Calu3 (cell line): ENCODE data around the gene EMSY. TPM values are rescaled to one million over a fixed set of nuclear protein-coding genes. Genes with fewer than 3 reads are reported as not detected.

Experiments
- BruUV-seq: library from RNA; stranded (reverse); fragments of 400-500 nt; replicated peaks from 2 replicates; lab custom pipeline; 2021; lab: Mats Ljungman, UMichigan
- CTCF ChIA-PET: fragments of 300-600 bp; sonication (Branson Sonifier 250); formaldehyde crosslinking; loops from one replicate; lab custom pipeline; 2022; ENCODE audit warnings: antibody characterized with exemption; lab: Charles Lee
- DNase-seq: peaks from one replicate; pipeline ENCODE4 v3.0.0; 2022
- H3K27ac Mint-ChIP-seq: one replicate; pipeline ENCODE4 v1.8.0; 2022; ENCODE audit warnings: mixed read lengths; ENCODE audit not compliant: unreplicated experiment
- H3K27me3 Mint-ChIP-seq: one replicate; pipeline ENCODE4 v1.8.0; 2022; ENCODE audit warnings: mixed read lengths; ENCODE audit not compliant: unreplicated experiment
- H3K36me3 Mint-ChIP-seq: one replicate; pipeline ENCODE4 v1.8.0; 2022; ENCODE audit warnings: mild to moderate bottlenecking, moderate library complexity, mixed read lengths; ENCODE audit not compliant: insufficient read depth, unreplicated experiment
- H3K4me1 Mint-ChIP-seq: one replicate; pipeline ENCODE4 v1.8.0; 2022; ENCODE audit warnings: mild to moderate bottlenecking, low read depth, mixed read lengths; ENCODE audit not compliant: unreplicated experiment
- H3K4me3 Mint-ChIP-seq: one replicate; pipeline ENCODE4 v1.8.0; 2022; ENCODE audit warnings: mild to moderate bottlenecking, low read depth, moderate library complexity, mixed read lengths; ENCODE audit not compliant: unreplicated experiment
- H3K9me3 Mint-ChIP-seq: one replicate; pipeline ENCODE4 v1.8.0; 2022; ENCODE audit warnings: low read depth, mixed read lengths; ENCODE audit not compliant: unreplicated experiment
- intact Hi-C: fragments of 100-400 bp; cut with micrococcal nuclease; formaldehyde crosslinking; loops from one replicate; pipeline ENCODE4 v1.10.0; 2022; ENCODE audit not compliant: unreplicated experiment
- total RNA-seq: library from RNA; stranded (reverse); gene quantifications from 2 replicates; pipeline ENCODE4 v1.2.3, GENCODE V29; 2022
- TF ChIP-seq, protein P1 (sequence below): fragments of 200-600 bp; IDR thresholded peaks from one replicate; pipeline ENCODE4 v1.8.0; 2022; ENCODE audit warnings: antibody characterized with exemption; ENCODE audit not compliant: unreplicated experiment

Gene EMSY
- total RNA-seq, 1 experiment from 2014 or later = 30.0 TPM

DNA sequence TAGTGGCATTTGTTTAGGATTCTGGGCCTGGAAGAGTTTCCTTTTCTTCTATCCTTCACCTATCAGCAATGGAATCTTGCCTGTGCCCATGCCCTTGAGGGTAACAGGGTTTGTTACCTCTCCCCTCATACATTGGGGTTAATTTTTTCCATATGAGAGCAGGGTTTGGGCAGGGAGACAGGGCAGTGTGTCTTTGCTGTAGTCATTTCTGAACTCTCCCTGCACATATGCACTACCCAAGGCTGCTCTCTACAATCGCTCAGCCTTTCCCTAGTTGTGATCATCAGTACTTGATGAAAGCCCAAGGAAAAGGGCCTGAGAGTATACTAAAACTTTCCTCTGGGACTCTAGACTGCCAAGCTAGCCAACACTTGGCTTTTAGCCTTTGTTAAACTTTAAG is 130.1 kb downstream of the EMSY start:
- BruUV-seq = no TSS peak
- Mint-ChIP-seq H3K27me3 (no peaks in the 10 kb centered on the region), H3K4me1 (peaks cover 29% of the 10 kb centered on the region), H3K27ac (no peak overlapping the region), H3K4me3 (no peak overlapping the region), H3K36me3 (peaks cover 5% of the 10 kb centered on the region), H3K9me3 (no peaks in the 10 kb centered on the region)
- intact Hi-C loops = no loop called here
- CTCF ChIA-PET = no interaction called here
- TF ChIP-seq, protein P1, sequence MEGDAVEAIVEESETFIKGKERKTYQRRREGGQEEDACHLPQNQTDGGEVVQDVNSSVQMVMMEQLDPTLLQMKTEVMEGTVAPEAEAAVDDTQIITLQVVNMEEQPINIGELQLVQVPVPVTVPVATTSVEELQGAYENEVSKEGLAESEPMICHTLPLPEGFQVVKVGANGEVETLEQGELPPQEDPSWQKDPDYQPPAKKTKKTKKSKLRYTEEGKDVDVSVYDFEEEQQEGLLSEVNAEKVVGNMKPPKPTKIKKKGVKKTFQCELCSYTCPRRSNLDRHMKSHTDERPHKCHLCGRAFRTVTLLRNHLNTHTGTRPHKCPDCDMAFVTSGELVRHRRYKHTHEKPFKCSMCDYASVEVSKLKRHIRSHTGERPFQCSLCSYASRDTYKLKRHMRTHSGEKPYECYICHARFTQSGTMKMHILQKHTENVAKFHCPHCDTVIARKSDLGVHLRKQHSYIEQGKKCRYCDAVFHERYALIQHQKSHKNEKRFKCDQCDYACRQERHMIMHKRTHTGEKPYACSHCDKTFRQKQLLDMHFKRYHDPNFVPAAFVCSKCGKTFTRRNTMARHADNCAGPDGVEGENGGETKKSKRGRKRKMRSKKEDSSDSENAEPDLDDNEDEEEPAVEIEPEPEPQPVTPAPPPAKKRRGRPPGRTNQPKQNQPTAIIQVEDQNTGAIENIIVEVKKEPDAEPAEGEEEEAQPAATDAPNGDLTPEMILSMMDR = no peak
- no peak for DNase-seq

DNA sequence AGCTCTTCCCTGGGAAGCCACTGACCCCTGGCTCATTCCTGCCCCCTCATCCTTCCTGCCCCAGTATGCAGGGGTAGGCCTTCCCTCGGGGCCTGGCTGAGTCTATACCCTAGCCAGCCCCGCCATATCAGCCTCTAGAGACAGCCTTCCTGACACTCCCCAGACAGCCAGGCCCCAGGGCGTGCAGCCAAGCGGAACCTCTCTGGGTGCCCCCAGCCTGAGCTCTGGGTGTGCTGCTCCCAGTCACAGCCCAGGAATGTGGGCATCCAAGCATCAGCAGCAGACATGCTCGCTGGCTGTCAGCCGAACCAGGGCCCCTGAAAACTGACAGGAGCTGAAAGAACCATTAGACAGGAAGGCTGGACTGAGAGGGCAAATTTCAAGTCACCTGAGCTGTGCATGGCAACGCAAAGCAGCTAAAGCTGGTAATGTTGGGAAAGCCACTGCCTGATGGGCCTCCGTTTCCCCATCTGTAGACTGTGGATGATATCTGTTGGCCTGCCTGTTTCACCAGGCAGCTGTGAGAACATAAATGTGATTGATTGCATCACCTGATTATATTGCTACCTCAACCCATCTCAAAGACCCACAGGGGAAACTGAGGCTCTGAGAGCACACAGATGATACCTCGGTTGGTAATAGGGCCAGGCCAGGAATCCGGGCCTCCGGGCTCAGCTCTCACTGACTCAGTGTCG is 132.6 kb downstream of the EMSY start:
- Mint-ChIP-seq H3K4me3 (no peak overlapping the region), H3K4me1 (peaks cover 29% of the 10 kb centered on the region), H3K9me3 (no peaks in the 10 kb centered on the region), H3K36me3 (peaks cover 5% of the 10 kb centered on the region), H3K27me3 (no peaks in the 10 kb centered on the region), H3K27ac (peak overlapping the region; percentile 53)
- BruUV-seq = no TSS peak
- CTCF ChIA-PET = interaction anchor here (1.5 kb wide), 1 partner anchor 16 kb away, joined by 4 read pairs; no protein-coding TSS in a partner anchor
- intact Hi-C loops = no loop called here
- TF ChIP-seq, protein P1 = no peak
- peak; percentile 89 for DNase-seq

DNA sequence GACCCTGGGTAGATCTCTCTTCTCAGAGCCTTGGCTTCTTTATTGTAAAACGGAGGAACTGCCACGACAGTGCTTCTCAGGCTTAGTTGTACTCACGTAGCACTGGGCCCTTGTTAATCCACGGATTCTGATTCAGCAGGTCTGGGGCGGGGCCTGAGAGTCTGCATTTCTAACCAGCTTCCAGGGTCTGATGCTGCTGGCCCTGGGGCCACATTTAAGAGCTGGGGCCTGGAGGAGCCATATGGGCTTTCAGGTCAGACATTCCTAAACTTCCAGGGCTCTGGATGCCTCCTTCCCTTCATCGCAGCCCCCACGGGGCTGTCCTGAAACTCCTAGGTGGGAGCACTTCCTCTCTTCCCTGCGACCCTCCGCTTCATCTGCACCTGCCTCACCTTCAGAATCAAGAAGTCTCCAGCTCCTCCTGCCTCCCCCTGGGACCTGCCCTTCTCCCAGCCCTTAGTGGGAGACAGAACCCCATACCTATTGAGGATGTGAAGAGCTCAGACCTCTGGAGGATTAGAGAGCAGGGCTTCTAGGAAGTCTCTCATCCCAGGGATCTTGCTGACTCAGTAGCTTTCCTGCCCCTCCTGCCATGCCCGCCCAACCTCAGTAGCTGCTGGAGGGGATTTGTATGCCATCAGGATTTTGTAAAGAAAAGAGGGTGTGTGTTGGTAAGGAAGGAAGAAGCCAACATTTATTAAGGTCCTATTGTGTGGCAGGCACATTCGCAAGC is 133.3 kb downstream of the EMSY start:
- DNase-seq = no peak
- H3K27ac Mint-ChIP-seq = peak overlapping the region; percentile 43
- TF ChIP-seq, protein P1 = no peak
- H3K36me3 Mint-ChIP-seq = peaks cover 5% of the 10 kb centered on the region
- no TSS peak for BruUV-seq
- H3K9me3 Mint-ChIP-seq = no peaks in the 10 kb centered on the region
- no peaks in the 10 kb centered on the region for H3K27me3 Mint-ChIP-seq
- intact Hi-C loops = no loop called here
- CTCF ChIA-PET = interaction anchor here (0.8 to 1.5 kb wide), 2 partner anchors 14 to 15 kb away, joined by 3 to 4 read pairs; no protein-coding TSS in a partner anchor
- H3K4me3 Mint-ChIP-seq = no peak overlapping the region
- H3K4me1 Mint-ChIP-seq = peaks cover 29% of the 10 kb centered on the region

DNA sequence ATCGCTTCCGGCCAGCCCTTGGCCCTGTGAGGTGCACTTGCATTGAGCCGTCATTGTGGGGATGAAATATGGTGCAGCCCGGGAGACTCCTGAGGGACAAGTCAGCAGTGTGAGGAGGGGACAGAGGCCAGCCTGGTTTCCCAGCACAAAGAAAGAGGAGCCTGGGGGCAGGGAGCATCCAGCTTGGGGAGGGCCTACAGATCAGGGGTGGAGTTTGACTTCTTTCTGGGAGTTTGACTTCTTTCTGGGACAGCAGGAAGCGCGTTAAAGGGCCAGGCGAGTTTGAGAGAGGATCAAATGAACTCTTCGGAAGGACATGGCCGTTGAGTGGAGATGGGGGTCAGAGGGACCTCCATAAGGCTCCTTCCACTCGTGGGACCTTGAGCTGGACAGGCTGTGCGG is 133.8 kb downstream of the EMSY start:
- H3K4me1 Mint-ChIP-seq = peaks cover 29% of the 10 kb centered on the region
- TF ChIP-seq, protein P1 = no peak
- intact Hi-C loops = no loop called here
- H3K27ac Mint-ChIP-seq = no peak overlapping the region
- peaks cover 5% of the 10 kb centered on the region for H3K36me3 Mint-ChIP-seq
- H3K27me3 Mint-ChIP-seq = no peaks in the 10 kb centered on the region
- CTCF ChIA-PET = interaction anchor here (0.8 kb wide), 1 partner anchor 14 kb away, joined by 3 read pairs; no protein-coding TSS in a partner anchor
- H3K4me3 Mint-ChIP-seq = no peak overlapping the region
- no peak for DNase-seq
- no TSS peak for BruUV-seq
- no peaks in the 10 kb centered on the region for H3K9me3 Mint-ChIP-seq
